ENCODE measurements around the gene ZDHHC20. TPM values are rescaled to one million over a fixed set of nuclear protein-coding genes. Genes with fewer than 3 reads are reported as not detected.
A peak's percentile ranks its signal among the peaks of the same experiment; 100 is the strongest.

ZDHHC20 gene
- total and polyA plus RNA-seq, 10 of the 15 experiments (the other 5 are each of a cell fraction or from before 2014, with no cell fraction given): 8.6 to 57.8 (median 41.7) TPM

DNA sequence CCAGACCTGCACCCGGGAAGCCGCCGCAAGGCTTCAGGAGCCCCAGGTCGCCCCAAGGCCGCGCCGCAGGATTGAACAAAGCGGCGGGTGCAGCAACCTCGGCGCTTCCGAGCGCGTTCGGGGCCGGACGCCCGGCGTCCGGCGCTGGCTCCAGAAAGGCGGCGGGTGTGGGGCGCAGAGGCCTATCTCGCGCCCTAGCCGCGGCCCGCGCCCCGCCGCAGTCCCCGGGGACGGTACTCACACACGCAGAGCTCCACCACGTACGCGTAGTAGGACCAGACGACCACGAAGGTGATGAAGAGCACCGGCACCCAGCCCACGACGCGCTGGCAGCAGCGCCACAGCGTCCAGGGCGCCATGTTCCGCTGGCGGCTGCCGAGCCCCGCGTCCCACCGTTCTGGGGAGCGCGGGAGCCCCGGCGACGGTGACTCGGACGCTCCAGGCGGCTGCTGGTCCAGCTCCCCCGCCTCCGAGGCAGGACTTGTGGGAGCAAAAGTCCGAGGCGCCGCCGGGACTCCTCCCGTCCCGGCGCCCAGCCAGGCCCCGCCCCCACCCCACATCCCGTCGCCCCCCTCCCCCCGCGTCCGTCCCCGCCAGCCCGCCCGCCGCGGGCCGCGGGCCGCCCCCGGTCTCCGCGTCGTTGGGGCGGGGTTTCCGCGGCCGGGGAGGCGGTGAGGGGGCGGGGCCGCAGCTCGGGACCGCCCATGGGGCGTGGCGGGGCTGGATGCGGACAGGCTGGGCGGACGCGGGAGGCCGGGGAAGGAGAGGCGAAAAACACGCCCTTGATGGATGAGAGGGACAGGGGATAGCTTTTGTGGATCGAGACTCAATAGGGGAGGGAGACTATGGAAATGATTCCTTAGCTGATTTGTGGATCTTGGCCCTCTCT is at the start of gene ZDHHC20 (continued):
- TF ChIP-seq, protein P1, sequence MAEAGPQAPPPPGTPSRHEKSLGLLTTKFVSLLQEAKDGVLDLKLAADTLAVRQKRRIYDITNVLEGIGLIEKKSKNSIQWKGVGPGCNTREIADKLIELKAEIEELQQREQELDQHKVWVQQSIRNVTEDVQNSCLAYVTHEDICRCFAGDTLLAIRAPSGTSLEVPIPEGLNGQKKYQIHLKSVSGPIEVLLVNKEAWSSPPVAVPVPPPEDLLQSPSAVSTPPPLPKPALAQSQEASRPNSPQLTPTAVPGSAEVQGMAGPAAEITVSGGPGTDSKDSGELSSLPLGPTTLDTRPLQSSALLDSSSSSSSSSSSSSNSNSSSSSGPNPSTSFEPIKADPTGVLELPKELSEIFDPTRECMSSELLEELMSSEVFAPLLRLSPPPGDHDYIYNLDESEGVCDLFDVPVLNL (IDR thresholded peaks at IDR 0.05; ENCODE audit: low read depth, low read length): no peak
- TF ChIP-seq ZNF384 (IDR thresholded peaks at IDR 0.05; ENCODE audit: borderline replicate concordance, low read depth, low read length) (no peak), ZNF24 (IDR thresholded peaks at IDR 0.05) (no peak), SRF (IDR thresholded peaks at IDR 0.05; ENCODE audit: low read depth in 2 of 2, low read length in 2 of 2) (no peak), TCF3 (IDR thresholded peaks at IDR 0.05; ENCODE audit: borderline replicate concordance, insufficient read depth, low read depth, low read length) (no peak), SMARCA5 (IDR thresholded peaks at IDR 0.05) (peak; percentile 35; the same call in 1 of the 2 replicates), POLR2AphosphoS2 (IDR thresholded peaks at IDR 0.05; ENCODE audit: low read depth, low read length) (no peak), LARP7 (IDR thresholded peaks at IDR 0.05) (peak; percentile 72), STAT1 (conservative IDR thresholded peaks at IDR 0.05) (no peak), CHD2 (IDR thresholded peaks at IDR 0.05; ENCODE audit: borderline replicate concordance, low read depth, low read length) (no peak)

- Histone ChIP-seq H3K4me1 (ENCODE audit: control insufficient read depth, insufficient read depth, low read length) (no peaks in the 10 kb centered on the region), H4K20me1 (ENCODE audit: control insufficient read depth, insufficient read depth) (no peaks in the 10 kb centered on the region), H3K79me2 (ENCODE audit: control insufficient read depth, insufficient read depth, low read length) (no peaks in the 10 kb centered on the region), H3K9ac (ENCODE audit: control insufficient read depth, insufficient read depth, low read length) (no peak overlapping the region), H3K36me3 (ENCODE audit: control insufficient read depth in 2 of 2, insufficient read depth in 2 of 2, low read length in 1 of 2) (peaks cover 1 to 10% of the 10 kb centered on the region in 2 experiments; a peak in 3 of 4 replicates), H3K27ac (ENCODE audit: control insufficient read depth, insufficient read depth) (no peak overlapping the region), H3K4me3 (no peak overlapping the region), H2AFZ (ENCODE audit: control insufficient read depth, low read depth, low read length) (no peak overlapping the region), H3K9me3 (replicated peaks; ENCODE audit: control insufficient read depth, insufficient read depth, low read length) (no peaks in the 10 kb centered on the region), H3K4me2 (ENCODE audit: control insufficient read depth, insufficient read depth) (no peak overlapping the region), H3K27me3 (replicated peaks in 1 of 2; ENCODE audit: control insufficient read depth in 2 of 2, insufficient read depth in 2 of 2, low read length in 1 of 2) (no peaks in the 10 kb centered on the region)
- WGBS (ENCODE audit: insufficient coverage, insufficient replicate concordance, low lambda C conversion rate, missing lambda C conversion rate): 100% methylated on average over 3 of the region's 3 CpGs
- SMC1A ChIA-PET (ENCODE audit: uncharacterized antibody, unreplicated experiment): no interaction called here
- ATAC-seq (no peak), DNase-seq (ENCODE audit: low read depth, low spot score) (no peak), FAIRE-seq (no peak)
- no peak for TF ChIP-seq RFX5 (IDR thresholded peaks at IDR 0.05; ENCODE audit: low read depth, low read length)
- RAD21 ChIA-PET (ENCODE audit: unreplicated experiment): no interaction called here
- in situ Hi-C loops (cut with MboI) (no loop called here), intact Hi-C loops (cut with micrococcal nuclease; ENCODE audit: unreplicated experiment) (no loop called here)
- CTCF ChIA-PET: interaction anchor here (1.0 kb wide), 1 partner anchor 27 kb away, joined by 3 read pairs; no protein-coding TSS in a partner anchor
- POLR2A ChIA-PET: no interaction called here
- no TSS peak for BruUV-seq (replicated peaks)
These were observed 45.3 kb upstream of the ZDHHC20 start for GRCh38 chr13:21504379-21504778.
